Keratinocyte (primary cell): ENCODE measurements around the gene NIPAL4. TPM values are rescaled to one million over a fixed set of nuclear protein-coding genes. Genes with fewer than 3 reads are reported as not detected.

Experiments used
- DNase-seq: peaks from one replicate; pipeline ENCODE4 v3.0.0-alpha.2; 2011; ENCODE audit warnings: low read depth, missing footprints, low spot score
- FAIRE-seq: peaks from 2 replicates; lab custom pipeline; 2011; peaks lifted over from hg19 to GRCh38; lab: Jason Lieb, UNC
- H2AFZ ChIP-seq: 2 replicates; pipeline ENCODE4 v1.6.0; 2012; ENCODE audit warnings: low read length, control low read depth, inconsistent platforms; ENCODE audit not compliant: control insufficient read depth
- H3K27ac ChIP-seq: 2 replicates; pipeline ENCODE4 v1.5.1; 2011; ENCODE audit warnings: low read length; ENCODE audit not compliant: control insufficient read depth, insufficient read depth
- H3K27me3 ChIP-seq: 3 replicates; pipeline ENCODE4 v1.6.0; 2011; ENCODE audit warnings: low read length; ENCODE audit not compliant: control insufficient read depth, insufficient read depth; ENCODE audit errors: extremely low read depth
- H3K36me3 ChIP-seq, 2 experiments: 2 replicates in 1 of 2; 3 replicates in 1 of 2; pipeline ENCODE4 v1.5.1; 2011; ENCODE audit warnings: low read length in 2 of 2, mild to moderate bottlenecking in 1 of 2; ENCODE audit not compliant: control insufficient read depth in 2 of 2, insufficient read depth in 2 of 2; ENCODE audit errors: extremely low read depth in 1 of 2
- H3K4me1 ChIP-seq: 3 replicates; pipeline ENCODE4 v1.5.1; 2011; ENCODE audit warnings: low read length; ENCODE audit not compliant: control insufficient read depth, insufficient read depth; ENCODE audit errors: extremely low read depth
- H3K4me2 ChIP-seq: 3 replicates; pipeline ENCODE4 v1.6.0; 2011; ENCODE audit warnings: low read depth, low read length; ENCODE audit not compliant: control insufficient read depth, insufficient read depth; ENCODE audit errors: extremely low read depth
- H3K4me3 ChIP-seq, 3 experiments: fragments of 200-600 bp in 1 of 3; sonication (generic) in 1 of 3; 2 replicates in 2 of 3; 3 replicates in 1 of 3; pipeline ENCODE4 v1.5.1; 2011 to 2016; ENCODE audit warnings: low read length in 3 of 3, mild to moderate bottlenecking in 3 of 3, control low read depth in 2 of 3, inconsistent platforms in 1 of 3, low read depth in 1 of 3, mixed read lengths in 1 of 3, mixed run types in 1 of 3, moderate library complexity in 1 of 3; ENCODE audit not compliant: control insufficient read depth in 2 of 3, insufficient read depth in 2 of 3; ENCODE audit errors: extremely low read depth in 1 of 3
- H3K79me2 ChIP-seq: 2 replicates; pipeline ENCODE4 v1.6.0; 2012; ENCODE audit warnings: low read length; ENCODE audit not compliant: control insufficient read depth, insufficient read depth
- H3K9ac ChIP-seq: 3 replicates; pipeline ENCODE4 v1.6.0; 2011; ENCODE audit warnings: low read length; ENCODE audit not compliant: control insufficient read depth, insufficient read depth; ENCODE audit errors: extremely low read depth
- H3K9me1 ChIP-seq: 3 replicates; pipeline ENCODE4 v1.6.0; 2011; ENCODE audit warnings: low read length; ENCODE audit not compliant: control insufficient read depth, insufficient read depth; ENCODE audit errors: extremely low read depth
- H3K9me3 ChIP-seq: 2 replicates; pipeline ENCODE4 v1.5.1; 2012; ENCODE audit warnings: low read depth, low read length; ENCODE audit not compliant: control insufficient read depth
- H4K20me1 ChIP-seq: 3 replicates; pipeline ENCODE4 v1.6.0; 2011; ENCODE audit warnings: low read length; ENCODE audit not compliant: control insufficient read depth, insufficient read depth; ENCODE audit errors: extremely low read depth
- CTCF ChIP-seq, 3 experiments: IDR thresholded peaks in 1 of 3; conservative IDR thresholded peaks in 1 of 3; optimal IDR thresholded peaks in 1 of 3; 2 replicates in 2 of 3; 3 replicates in 1 of 3; pipeline versions ENCODE3 to v1.5.1; 2011; ENCODE audit warnings: low read length in 3 of 3, mild to moderate bottlenecking in 3 of 3, moderate library complexity in 2 of 3, control low read depth in 1 of 3, inconsistent platforms in 1 of 3; ENCODE audit not compliant: insufficient read depth in 2 of 3; ENCODE audit errors: extremely low read depth in 1 of 3
- EZH2 ChIP-seq: IDR thresholded peaks from one replicate; pipeline ENCODE4 v1.6.1; 2012; ENCODE audit warnings: inconsistent platforms, mild to moderate bottlenecking, low read length, moderate library complexity
- dilution Hi-C: fragments of 300-500 bp; cut with MboI; formaldehyde crosslinking; loops from one replicate; pipeline ENCODE4 v1.7.0; 2020; ENCODE audit warnings: low sequenced_read_pairs; ENCODE audit not compliant: extremely low pct_ligation_motif_present
- polyA plus RNA-seq, 5 experiments: library from polyadenylated mRNA; depleted of rRNA in 3 of 5; stranded (reverse) in 3 of 5; stranded (forward) in 1 of 5; unstranded in 1 of 5; fragments of >200 nt; gene quantifications; 1 replicate in 1 of 5; 2 replicates in 3 of 5; 3 replicates in 1 of 5; pipeline versions ENCODE4 v1.2.1 to v1.2.3, GENCODE V29; 2011 to 2012; ENCODE audit warnings: missing spikeins in 2 of 5, low read depth in 1 of 5, low replicate concordance in 1 of 5

Gene NIPAL4
- polyA plus RNA-seq, 1 donor (not counting 4 experiments of a cell fraction or from before 2014, with no cell fraction given): 10.3 TPM

DNA sequence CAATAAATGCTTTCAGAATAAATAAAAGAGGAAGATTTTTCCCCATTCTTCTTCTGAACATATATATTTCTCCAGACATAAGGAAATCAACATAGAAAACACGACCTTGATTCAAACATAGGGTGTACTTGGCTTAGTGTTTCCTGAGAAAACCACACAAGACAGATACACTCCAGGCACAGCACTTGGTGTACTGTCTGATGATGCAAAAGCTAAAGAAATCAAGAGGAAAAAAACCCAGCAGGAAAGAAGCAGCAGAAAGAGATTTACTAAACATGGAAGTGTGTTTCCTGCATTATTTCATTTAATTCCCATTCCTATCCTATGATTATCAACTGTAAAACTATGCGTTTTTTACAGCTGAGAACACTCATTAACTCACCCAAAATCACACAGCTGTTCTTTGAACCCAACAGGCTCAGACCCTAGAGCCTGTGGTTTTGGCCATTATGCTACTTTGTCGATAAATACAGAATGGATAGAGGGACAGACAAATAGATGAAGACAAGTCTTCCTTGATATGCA lies 46.1 kb downstream of the NIPAL4 start:
- Histone ChIP-seq H3K9me3 (no peaks in the 10 kb centered on the region), H3K9ac (no peak overlapping the region), H3K36me3 (peaks cover 6 to 23% of the 10 kb centered on the region in 2 experiments), H3K4me2 (no peak overlapping the region), H3K4me3 (no peak overlapping the region), H2AFZ (no peak overlapping the region), H3K27me3 (no peaks in the 10 kb centered on the region), H3K9me1 (no peaks in the 10 kb centered on the region), H3K79me2 (no peaks in the 10 kb centered on the region), H3K27ac (no peak overlapping the region), H4K20me1 (no peaks in the 10 kb centered on the region), H3K4me1 (peaks cover 1% of the 10 kb centered on the region)
- dilution Hi-C loops: no loop called here
- DNase-seq: no peak
- no peak for FAIRE-seq
- TF ChIP-seq CTCF (optimal IDR thresholded peaks at IDR 0.05 in 1 of 3, IDR thresholded peaks at IDR 0.05 in 1 of 3, conservative IDR thresholded peaks at IDR 0.05 in 1 of 3; ENCODE audit: extremely low read depth in 1 of 3, insufficient read depth in 2 of 3, low read length in 3 of 3) (no peak), EZH2 (no peak)

DNA sequence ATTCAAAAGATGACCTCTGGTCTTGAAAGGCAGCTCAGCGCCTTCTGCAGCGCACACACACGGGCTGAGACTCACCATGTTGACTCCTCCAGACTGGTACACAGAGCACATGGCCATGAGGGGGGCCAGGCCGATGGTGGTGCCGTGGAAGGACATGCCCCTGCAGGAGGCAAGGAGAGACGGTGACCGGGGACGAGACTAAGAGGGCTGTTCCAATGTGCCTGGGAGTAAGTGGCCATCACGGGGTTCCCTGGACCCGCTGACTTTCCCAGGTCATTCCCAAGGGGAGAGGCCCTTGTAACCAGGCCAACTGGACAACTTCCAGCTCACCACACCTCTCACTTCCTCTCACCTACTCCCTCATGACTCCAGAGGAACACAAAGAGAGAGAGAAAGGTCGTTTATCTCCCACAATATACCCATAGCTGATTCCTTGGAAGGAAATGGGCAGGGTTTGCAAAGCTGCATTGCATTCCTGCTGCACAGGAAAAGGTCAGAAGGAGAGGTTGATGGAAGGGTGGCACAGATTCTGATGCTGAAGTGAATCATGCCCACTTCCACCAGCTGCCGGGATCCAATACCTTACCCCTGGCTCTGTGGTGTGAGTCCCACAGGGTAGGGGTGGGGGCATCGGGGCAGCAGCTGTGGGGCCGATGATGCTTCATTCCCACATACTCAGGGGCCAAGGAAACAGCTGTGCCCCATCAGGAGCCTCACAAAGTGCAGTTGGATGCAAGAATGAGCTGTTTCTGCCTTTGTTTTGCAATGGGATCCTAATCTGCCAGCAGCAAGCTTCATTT lies 47.2 kb downstream of the NIPAL4 start:
- Histone ChIP-seq H3K9me1 (no peaks in the 10 kb centered on the region), H3K4me1 (peaks cover 6% of the 10 kb centered on the region), H3K4me2 (no peak overlapping the region), H2AFZ (no peak overlapping the region), H3K27ac (no peak overlapping the region), H4K20me1 (no peaks in the 10 kb centered on the region), H3K36me3 (peaks cover 6 to 19% of the 10 kb centered on the region in 2 experiments), H3K27me3 (no peaks in the 10 kb centered on the region), H3K9me3 (no peaks in the 10 kb centered on the region), H3K4me3 (no peak overlapping the region), H3K9ac (no peak overlapping the region), H3K79me2 (no peaks in the 10 kb centered on the region)
- dilution Hi-C loops: no loop called here
- DNase-seq: no peak
- FAIRE-seq: no peak
- TF ChIP-seq EZH2: no peak
